ENCODE measurements around the gene MAPK14.

MAPK14 gene

GRCh38 chr6:36133148-36133547, 105.5 kb downstream of the MAPK14 start:
- Histone ChIP-seq H3K36me3 (ENCODE audit: insufficient read depth, low read length) (no peaks in the 10 kb centered on the region), H3F3A (ENCODE audit: insufficient read depth, low read length) (no peaks in the 10 kb centered on the region), H3K4me3 (ENCODE audit: low read depth, low read length, poor library complexity, severe bottlenecking) (no peak overlapping the region), H4K20me1 (ENCODE audit: insufficient read depth, low read length) (no peaks in the 10 kb centered on the region), H3K27me3 (ENCODE audit: insufficient read depth, low read length) (no peaks in the 10 kb centered on the region), H3K9me3 (ENCODE audit: low read length) (no peaks in the 10 kb centered on the region), H3K9ac (ENCODE audit: low read length) (no peak overlapping the region), H2AFZ (ENCODE audit: low read length) (no peak overlapping the region), H3K9me2 (ENCODE audit: low read depth, low read length) (no peaks in the 10 kb centered on the region), H3K4me1 (ENCODE audit: insufficient read depth, low read length, severe bottlenecking) (peaks cover 18% of the 10 kb centered on the region), H3K27ac (ENCODE audit: low read depth, low read length, poor library complexity, severe bottlenecking) (no peak overlapping the region), H3K4me2 (ENCODE audit: low read length) (no peak overlapping the region), H3K79me2 (ENCODE audit: insufficient read depth, low read length) (no peaks in the 10 kb centered on the region)
- no peak for TF ChIP-seq CTCF (IDR thresholded peaks at IDR 0.05; ENCODE audit: low read length)
- TF ChIP-seq EZH2 (IDR thresholded peaks at IDR 0.05; ENCODE audit: borderline replicate concordance, low read length): no peak

GRCh38 chr6:36133912-36134311, 106.3 kb downstream of the MAPK14 start:
- Histone ChIP-seq H3K36me3 (ENCODE audit: insufficient read depth, low read length) (no peaks in the 10 kb centered on the region), H3K9ac (ENCODE audit: low read length) (no peak overlapping the region), H3K9me2 (ENCODE audit: low read depth, low read length) (no peaks in the 10 kb centered on the region), H3K27ac (ENCODE audit: low read depth, low read length, poor library complexity, severe bottlenecking) (no peak overlapping the region), H3F3A (ENCODE audit: insufficient read depth, low read length) (no peaks in the 10 kb centered on the region), H2AFZ (ENCODE audit: low read length) (no peak overlapping the region), H3K4me2 (ENCODE audit: low read length) (no peak overlapping the region), H3K9me3 (ENCODE audit: low read length) (no peaks in the 10 kb centered on the region), H4K20me1 (ENCODE audit: insufficient read depth, low read length) (no peaks in the 10 kb centered on the region), H3K4me1 (ENCODE audit: insufficient read depth, low read length, severe bottlenecking) (peaks cover 18% of the 10 kb centered on the region), H3K79me2 (ENCODE audit: insufficient read depth, low read length) (no peaks in the 10 kb centered on the region), H3K4me3 (ENCODE audit: low read depth, low read length, poor library complexity, severe bottlenecking) (no peak overlapping the region), H3K27me3 (ENCODE audit: insufficient read depth, low read length) (no peaks in the 10 kb centered on the region)
- TF ChIP-seq EZH2 (IDR thresholded peaks at IDR 0.05; ENCODE audit: borderline replicate concordance, low read length) (no peak), CTCF (IDR thresholded peaks at IDR 0.05; ENCODE audit: low read length) (no peak)

GRCh38 chr6:36135053-36135731, 107.6 kb downstream of the MAPK14 start:
- Histone ChIP-seq H3K9ac (ENCODE audit: low read length) (no peak overlapping the region), H3K27me3 (ENCODE audit: insufficient read depth, low read length) (no peaks in the 10 kb centered on the region), H3F3A (ENCODE audit: insufficient read depth, low read length) (no peaks in the 10 kb centered on the region), H2AFZ (ENCODE audit: low read length) (no peak overlapping the region), H3K4me2 (ENCODE audit: low read length) (no peak overlapping the region), H3K36me3 (ENCODE audit: insufficient read depth, low read length) (no peaks in the 10 kb centered on the region), H3K27ac (ENCODE audit: low read depth, low read length, poor library complexity, severe bottlenecking) (no peak overlapping the region), H3K4me1 (ENCODE audit: insufficient read depth, low read length, severe bottlenecking) (peaks cover 18% of the 10 kb centered on the region), H3K9me3 (ENCODE audit: low read length) (no peaks in the 10 kb centered on the region), H3K4me3 (ENCODE audit: low read depth, low read length, poor library complexity, severe bottlenecking) (no peak overlapping the region), H3K9me2 (ENCODE audit: low read depth, low read length) (no peaks in the 10 kb centered on the region), H4K20me1 (ENCODE audit: insufficient read depth, low read length) (no peaks in the 10 kb centered on the region), H3K79me2 (ENCODE audit: insufficient read depth, low read length) (no peaks in the 10 kb centered on the region)
- TF ChIP-seq CTCF (IDR thresholded peaks at IDR 0.05; ENCODE audit: low read length) (no peak), EZH2 (IDR thresholded peaks at IDR 0.05; ENCODE audit: borderline replicate concordance, low read length) (no peak)
